Measurements from ENCODE around the gene TMTC1.

TMTC1 gene

DNA sequence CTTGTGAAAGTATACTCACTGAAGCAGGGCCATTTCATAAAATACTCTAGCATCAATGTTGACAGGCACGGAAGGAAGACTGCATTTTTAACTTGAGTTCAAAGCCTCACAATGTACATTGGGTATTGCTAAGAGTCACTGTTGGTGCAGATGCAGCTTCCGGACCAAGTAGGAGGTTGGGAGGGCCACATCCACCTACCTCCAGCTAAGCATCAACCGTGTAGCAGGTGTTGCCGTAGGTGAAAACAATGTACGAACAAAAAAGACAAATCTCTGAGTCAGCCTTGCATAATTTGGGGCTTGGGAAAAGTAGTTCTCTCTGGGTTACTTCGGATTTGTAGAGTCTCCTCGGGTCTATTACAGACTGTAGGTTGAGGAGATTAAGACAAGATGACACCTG lies 48.1 kb downstream of the TMTC1 start:
- Histone ChIP-seq H3K9ac (ENCODE audit: low read depth, low read length) (no peak overlapping the region), H3K4me1 (ENCODE audit: insufficient read depth, low read length) (peaks cover 1% of the 10 kb centered on the region; the same call in 1 of the 2 replicates), H3K36me3 (ENCODE audit: insufficient read depth, low read depth, low read length) (peaks cover 2% of the 10 kb centered on the region; the same call in 1 of the 2 replicates), H3K4me3 (ENCODE audit: low read length) (no peak overlapping the region), H3K9me3 (ENCODE audit: insufficient read depth, low read depth, low read length) (no peaks in the 10 kb centered on the region), H3K27me3 (ENCODE audit: insufficient read depth, low read length) (no peaks in the 10 kb centered on the region), H3K27ac (ENCODE audit: low read length) (no peak overlapping the region)

DNA sequence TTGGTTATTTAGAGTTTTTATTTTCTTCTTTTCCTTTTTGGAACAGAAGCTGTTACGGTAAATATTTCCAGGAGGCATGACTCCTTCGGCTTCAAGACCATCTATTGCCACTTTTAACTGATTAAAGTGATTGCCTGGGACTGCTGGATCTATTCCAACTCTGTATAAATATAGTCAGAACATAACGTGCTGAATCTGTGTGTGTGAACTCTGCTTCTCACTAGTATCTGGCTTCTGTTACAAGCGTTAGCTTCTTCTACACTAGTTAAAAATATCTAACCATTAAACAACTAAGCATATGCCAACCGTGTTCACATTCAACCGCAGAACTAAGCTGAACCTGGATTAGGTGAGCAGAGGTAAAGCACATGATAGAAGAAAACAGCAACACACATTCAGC lies 49.0 kb downstream of the TMTC1 start:
- H3K36me3 ChIP-seq (ENCODE audit: insufficient read depth, low read depth, low read length), result peaks cover 2% of the 10 kb centered on the region; the same call in 1 of the 2 replicates
- no peak overlapping the region for H3K27ac ChIP-seq (ENCODE audit: low read length)
- no peak overlapping the region for H3K9ac ChIP-seq (ENCODE audit: low read depth, low read length)
- no peak overlapping the region for H3K4me3 ChIP-seq (ENCODE audit: low read length)
- peaks cover 2% of the 10 kb centered on the region; the same call in 1 of the 2 replicates for H3K4me1 ChIP-seq (ENCODE audit: insufficient read depth, low read length)
- H3K9me3 ChIP-seq (ENCODE audit: insufficient read depth, low read depth, low read length), result no peaks in the 10 kb centered on the region
- H3K27me3 ChIP-seq (ENCODE audit: insufficient read depth, low read length), result no peaks in the 10 kb centered on the region

DNA sequence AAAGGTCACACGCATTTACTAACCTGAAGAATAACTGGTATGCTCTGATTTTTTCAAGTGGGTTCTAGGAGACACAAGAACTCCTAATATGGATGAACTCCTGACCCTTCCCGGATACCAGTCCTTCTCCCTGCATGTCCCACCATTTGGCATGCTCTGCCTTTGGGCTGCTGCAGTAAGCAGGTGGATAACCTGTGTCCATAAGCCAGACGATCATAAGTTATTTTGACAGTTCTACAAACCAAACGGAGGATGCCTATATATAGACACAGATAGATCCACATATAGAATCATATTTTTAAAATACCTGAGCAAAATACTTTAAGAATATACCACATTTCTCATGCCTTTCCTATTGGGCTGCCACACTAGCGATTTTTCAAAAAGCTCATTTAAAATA lies 49.4 kb downstream of the TMTC1 start:
- H3K9me3 ChIP-seq (ENCODE audit: insufficient read depth, low read depth, low read length), result no peaks in the 10 kb centered on the region
- no peaks in the 10 kb centered on the region for H3K27me3 ChIP-seq (ENCODE audit: insufficient read depth, low read length)
- H3K36me3 ChIP-seq (ENCODE audit: insufficient read depth, low read depth, low read length), result peaks cover 2% of the 10 kb centered on the region; the same call in 1 of the 2 replicates
- no peak overlapping the region for H3K27ac ChIP-seq (ENCODE audit: low read length)
- H3K4me3 ChIP-seq (ENCODE audit: low read length), result no peak overlapping the region
- no peak overlapping the region for H3K9ac ChIP-seq (ENCODE audit: low read depth, low read length)
- H3K4me1 ChIP-seq (ENCODE audit: insufficient read depth, low read length), result peaks cover 2% of the 10 kb centered on the region; the same call in 1 of the 2 replicates

DNA sequence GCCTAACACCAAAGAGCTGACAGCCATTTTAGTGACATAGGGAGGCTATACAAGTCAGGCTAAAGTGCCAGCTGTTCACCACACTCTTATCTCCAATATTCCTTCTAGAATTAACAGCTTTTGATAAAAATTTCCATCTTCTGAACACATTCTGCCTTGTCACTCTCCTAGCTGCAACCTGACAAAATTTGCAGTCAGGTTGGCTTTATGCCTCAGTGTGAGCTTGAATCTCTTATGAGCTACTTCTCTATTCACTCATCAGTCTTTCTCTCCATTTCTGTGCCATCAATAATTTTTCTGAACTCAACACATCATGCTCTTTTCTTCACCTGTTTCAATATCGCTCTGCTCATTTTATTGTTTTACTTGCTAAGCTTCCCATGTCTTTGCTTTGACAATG lies 50.2 kb downstream of the TMTC1 start:
- H3K36me3 ChIP-seq (ENCODE audit: insufficient read depth, low read depth, low read length), result peaks cover 2% of the 10 kb centered on the region; the same call in 1 of the 2 replicates
- no peaks in the 10 kb centered on the region for H3K27me3 ChIP-seq (ENCODE audit: insufficient read depth, low read length)
- H3K9ac ChIP-seq (ENCODE audit: low read depth, low read length), result no peak overlapping the region
- H3K4me1 ChIP-seq (ENCODE audit: insufficient read depth, low read length), result peaks cover 2% of the 10 kb centered on the region; the same call in 1 of the 2 replicates
- no peak overlapping the region for H3K4me3 ChIP-seq (ENCODE audit: low read length)
- no peaks in the 10 kb centered on the region for H3K9me3 ChIP-seq (ENCODE audit: insufficient read depth, low read depth, low read length)
- no peak overlapping the region for H3K27ac ChIP-seq (ENCODE audit: low read length)

DNA sequence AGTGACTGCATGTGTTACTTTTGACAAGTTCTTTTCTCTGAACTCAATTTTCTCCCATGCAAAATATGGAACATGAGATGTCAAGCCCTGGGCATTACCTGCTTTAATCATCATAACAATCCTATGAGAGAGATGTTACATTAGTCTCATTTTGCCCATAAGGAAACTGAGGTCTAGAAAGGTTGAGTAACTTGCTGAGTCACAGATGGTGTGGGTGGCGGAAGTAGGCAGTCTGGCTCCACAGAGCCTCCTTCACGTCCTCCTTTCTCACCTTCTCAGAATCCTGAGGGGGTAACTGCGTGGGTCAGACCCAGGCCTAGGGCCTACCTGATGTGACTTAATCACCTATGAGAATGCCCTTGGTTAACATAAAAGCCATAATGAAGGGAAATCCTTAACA lies 50.7 kb downstream of the TMTC1 start:
- peaks cover 2% of the 10 kb centered on the region; the same call in 1 of the 2 replicates for H3K4me1 ChIP-seq (ENCODE audit: insufficient read depth, low read length)
- H3K27ac ChIP-seq (ENCODE audit: low read length), result no peak overlapping the region
- H3K4me3 ChIP-seq (ENCODE audit: low read length), result no peak overlapping the region
- peaks cover 2% of the 10 kb centered on the region; the same call in 1 of the 2 replicates for H3K36me3 ChIP-seq (ENCODE audit: insufficient read depth, low read depth, low read length)
- H3K9ac ChIP-seq (ENCODE audit: low read depth, low read length), result no peak overlapping the region
- no peaks in the 10 kb centered on the region for H3K27me3 ChIP-seq (ENCODE audit: insufficient read depth, low read length)
- H3K9me3 ChIP-seq (ENCODE audit: insufficient read depth, low read depth, low read length), result no peaks in the 10 kb centered on the region

DNA sequence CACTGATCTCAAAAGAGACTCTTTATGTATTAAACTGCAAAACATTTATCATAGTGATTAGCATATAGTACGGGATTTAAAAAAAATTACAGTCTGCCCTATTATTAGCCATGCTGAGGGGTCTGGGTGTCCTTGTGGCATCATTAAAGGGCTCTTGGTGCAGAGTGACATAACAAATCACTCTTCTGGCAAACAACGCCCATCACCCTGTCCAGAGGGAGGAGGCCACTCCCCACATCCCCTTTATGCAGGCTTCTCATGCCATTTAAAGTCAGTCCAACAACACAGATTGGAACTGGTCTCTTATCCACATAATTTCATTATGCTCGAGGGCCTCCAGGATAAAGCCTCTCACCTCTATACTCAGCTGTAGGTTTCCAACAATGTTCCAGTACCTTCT lies 51.1 kb downstream of the TMTC1 start:
- Histone ChIP-seq H3K27ac (ENCODE audit: low read length) (no peak overlapping the region), H3K27me3 (ENCODE audit: insufficient read depth, low read length) (no peaks in the 10 kb centered on the region), H3K4me3 (ENCODE audit: low read length) (no peak overlapping the region), H3K36me3 (ENCODE audit: insufficient read depth, low read depth, low read length) (peaks cover 2% of the 10 kb centered on the region; the same call in 1 of the 2 replicates), H3K4me1 (ENCODE audit: insufficient read depth, low read length) (peaks cover 2% of the 10 kb centered on the region; the same call in 1 of the 2 replicates), H3K9me3 (ENCODE audit: insufficient read depth, low read depth, low read length) (no peaks in the 10 kb centered on the region), H3K9ac (ENCODE audit: low read depth, low read length) (no peak overlapping the region)

DNA sequence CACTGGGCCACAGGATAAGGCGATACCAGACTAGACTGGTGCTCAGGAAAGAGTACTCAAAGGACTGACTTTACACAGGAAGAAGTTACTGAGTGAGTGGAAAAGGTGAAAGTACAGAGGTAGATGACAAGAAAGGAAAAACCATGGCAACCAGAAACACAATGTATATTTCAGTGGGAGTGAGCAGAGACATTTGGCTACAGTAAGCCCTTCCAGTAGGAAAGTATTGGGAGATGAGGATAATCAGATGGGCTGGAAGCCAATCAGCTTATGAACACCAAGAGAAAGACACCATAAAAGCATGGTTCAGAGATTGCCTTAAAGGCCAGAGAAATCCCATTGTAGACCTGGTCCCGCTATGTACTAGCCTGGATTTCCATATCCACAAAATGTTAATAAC lies 51.6 kb downstream of the TMTC1 start:
- Histone ChIP-seq H3K27ac (ENCODE audit: low read length) (no peak overlapping the region), H3K36me3 (ENCODE audit: insufficient read depth, low read depth, low read length) (peaks cover 2% of the 10 kb centered on the region; the same call in 1 of the 2 replicates), H3K27me3 (ENCODE audit: insufficient read depth, low read length) (no peaks in the 10 kb centered on the region), H3K4me1 (ENCODE audit: insufficient read depth, low read length) (peaks cover 2% of the 10 kb centered on the region; the same call in 1 of the 2 replicates), H3K9ac (ENCODE audit: low read depth, low read length) (no peak overlapping the region), H3K9me3 (ENCODE audit: insufficient read depth, low read depth, low read length) (no peaks in the 10 kb centered on the region), H3K4me3 (ENCODE audit: low read length) (no peak overlapping the region)

DNA sequence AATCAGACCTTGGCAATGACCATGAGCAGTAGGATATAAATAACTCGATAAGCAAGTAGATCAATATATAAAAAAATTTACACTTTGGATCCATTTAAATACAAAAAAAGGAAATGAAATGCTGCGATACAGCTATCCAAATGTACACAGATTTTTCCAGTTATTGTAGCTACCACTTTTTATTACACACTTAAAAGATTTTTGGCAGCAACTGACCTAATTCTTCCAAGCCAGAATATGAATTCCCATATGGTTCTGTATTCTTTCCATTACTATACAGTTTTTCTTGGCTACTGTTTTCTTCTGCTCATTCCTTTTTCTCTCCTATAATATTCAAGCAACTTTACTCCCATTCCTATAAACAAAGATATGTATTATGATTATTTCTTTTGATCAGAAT lies 52.2 kb downstream of the TMTC1 start:
- Histone ChIP-seq H3K27ac (ENCODE audit: low read length) (no peak overlapping the region), H3K4me3 (ENCODE audit: low read length) (no peak overlapping the region), H3K9me3 (ENCODE audit: insufficient read depth, low read depth, low read length) (no peaks in the 10 kb centered on the region), H3K27me3 (ENCODE audit: insufficient read depth, low read length) (no peaks in the 10 kb centered on the region), H3K4me1 (ENCODE audit: insufficient read depth, low read length) (peaks cover 2% of the 10 kb centered on the region; the same call in 1 of the 2 replicates), H3K9ac (ENCODE audit: low read depth, low read length) (no peak overlapping the region), H3K36me3 (ENCODE audit: insufficient read depth, low read depth, low read length) (peaks cover 2% of the 10 kb centered on the region; the same call in 1 of the 2 replicates)

DNA sequence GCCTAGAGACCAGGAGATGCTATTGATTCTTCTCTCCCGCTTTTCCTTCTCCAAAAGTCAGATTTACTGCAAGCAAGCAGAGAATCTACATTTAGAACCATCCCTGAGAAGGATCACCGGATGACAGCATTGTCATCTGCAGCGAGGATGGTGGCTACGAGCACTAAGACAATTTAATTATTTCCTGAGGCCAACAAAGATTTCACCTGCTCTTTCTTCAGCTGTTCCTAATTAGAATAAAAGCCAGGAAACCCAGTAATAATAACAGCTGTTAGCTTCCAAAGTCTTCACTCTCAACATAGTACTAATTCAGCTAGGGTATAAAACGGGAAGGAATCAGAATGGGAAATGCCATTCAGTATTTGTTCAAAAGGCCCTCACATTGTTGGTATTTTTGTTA lies 53.3 kb downstream of the TMTC1 start:
- H3K9ac ChIP-seq (ENCODE audit: low read depth, low read length), result no peak overlapping the region
- H3K27ac ChIP-seq (ENCODE audit: low read length), result no peak overlapping the region
- no peaks in the 10 kb centered on the region for H3K27me3 ChIP-seq (ENCODE audit: insufficient read depth, low read length)
- H3K4me3 ChIP-seq (ENCODE audit: low read length), result no peak overlapping the region
- no peaks in the 10 kb centered on the region for H3K9me3 ChIP-seq (ENCODE audit: insufficient read depth, low read depth, low read length)
- H3K4me1 ChIP-seq (ENCODE audit: insufficient read depth, low read length), result peaks cover 2% of the 10 kb centered on the region; the same call in 1 of the 2 replicates
- peaks cover 1% of the 10 kb centered on the region; the same call in 1 of the 2 replicates for H3K36me3 ChIP-seq (ENCODE audit: insufficient read depth, low read depth, low read length)

DNA sequence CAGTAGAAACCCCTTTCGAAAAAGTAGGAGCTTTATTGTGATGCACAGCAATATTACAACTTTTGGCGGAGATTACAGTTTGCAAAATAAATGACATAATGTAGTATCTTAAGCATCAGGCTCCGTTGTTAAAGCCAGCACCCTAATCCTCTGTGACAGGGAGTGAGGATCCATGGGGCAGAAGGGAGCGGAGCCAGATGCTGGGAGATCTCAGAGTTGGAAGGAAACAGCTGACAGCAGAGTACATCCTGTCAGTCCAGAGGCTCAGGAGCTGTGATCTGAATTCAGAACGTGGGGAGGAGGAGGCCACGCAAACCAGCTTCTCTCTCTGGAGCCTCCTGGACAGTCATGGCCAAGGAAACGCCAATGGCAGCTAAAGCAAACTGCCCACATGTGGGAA lies 55.7 kb downstream of the TMTC1 start:
- H3K9ac ChIP-seq (ENCODE audit: low read depth, low read length), result no peak overlapping the region

DNA sequence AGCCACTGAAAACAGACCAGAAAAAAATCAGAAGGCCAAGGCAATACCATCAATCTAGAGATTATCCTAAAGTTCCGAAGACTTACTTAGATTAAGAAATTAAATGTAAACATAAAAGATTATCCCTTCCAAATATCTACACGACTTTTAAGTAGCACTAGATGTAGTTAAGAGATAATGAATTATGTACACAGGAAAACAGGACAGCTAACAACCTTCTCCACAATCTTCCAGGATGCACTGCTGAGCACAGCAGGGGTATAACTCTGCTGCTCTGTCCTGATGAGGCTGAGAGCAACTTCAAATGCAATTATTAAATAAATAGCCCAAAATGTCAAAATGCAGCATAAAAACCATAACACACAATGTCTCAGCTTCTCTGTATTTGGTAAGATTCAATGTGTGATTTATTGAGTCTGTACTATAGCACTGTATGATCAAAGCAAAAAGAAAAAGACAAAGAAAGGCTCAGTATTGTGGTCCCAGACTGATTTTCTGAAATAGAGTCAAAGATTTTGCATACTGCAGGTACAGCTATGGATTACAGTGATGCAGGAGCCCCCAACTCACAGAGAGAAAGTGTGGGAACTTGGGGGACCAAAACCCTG lies 56.9 kb downstream of the TMTC1 start:
- Histone ChIP-seq H3K27ac (ENCODE audit: low read length) (no peak overlapping the region), H3K27me3 (ENCODE audit: insufficient read depth, low read length) (no peaks in the 10 kb centered on the region), H3K4me3 (ENCODE audit: low read length) (no peak overlapping the region), H3K36me3 (ENCODE audit: insufficient read depth, low read depth, low read length) (no peaks in the 10 kb centered on the region), H3K9me3 (ENCODE audit: insufficient read depth, low read depth, low read length) (no peaks in the 10 kb centered on the region), H3K9ac (ENCODE audit: low read depth, low read length) (no peak overlapping the region), H3K4me1 (ENCODE audit: insufficient read depth, low read length) (peaks cover 2% of the 10 kb centered on the region; the same call in 1 of the 2 replicates)

More for the DNA sequence above, 55.7 kb downstream of the TMTC1 start:
- no peaks in the 10 kb centered on the region for H3K27me3 ChIP-seq (ENCODE audit: insufficient read depth, low read length)
- H3K4me1 ChIP-seq (ENCODE audit: insufficient read depth, low read length), result peaks cover 2% of the 10 kb centered on the region; the same call in 1 of the 2 replicates
- no peak overlapping the region for H3K27ac ChIP-seq (ENCODE audit: low read length)
- no peaks in the 10 kb centered on the region for H3K36me3 ChIP-seq (ENCODE audit: insufficient read depth, low read depth, low read length)
- H3K4me3 ChIP-seq (ENCODE audit: low read length), result no peak overlapping the region
- H3K9me3 ChIP-seq (ENCODE audit: insufficient read depth, low read depth, low read length), result no peaks in the 10 kb centered on the region

DNA sequence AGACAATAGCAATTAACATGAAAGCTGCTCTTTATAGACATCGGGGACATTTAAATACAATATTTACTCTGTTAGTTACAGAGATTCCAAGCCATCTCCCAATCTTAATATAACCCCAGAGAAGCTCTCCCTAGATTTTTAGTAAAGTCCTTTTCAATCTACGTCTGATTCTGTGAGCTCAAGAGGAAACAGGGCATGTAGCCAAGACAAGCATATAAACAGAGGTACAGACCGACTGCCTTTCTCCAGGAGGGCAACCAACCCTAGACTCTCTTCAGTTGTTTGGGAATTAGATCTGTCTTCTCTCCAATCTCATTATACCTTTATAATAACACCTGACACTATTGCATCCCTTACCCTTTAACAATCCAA lies 57.4 kb downstream of the TMTC1 start:
- H3K27me3 ChIP-seq (ENCODE audit: insufficient read depth, low read length), result no peaks in the 10 kb centered on the region
- no peaks in the 10 kb centered on the region for H3K9me3 ChIP-seq (ENCODE audit: insufficient read depth, low read depth, low read length)
- no peaks in the 10 kb centered on the region for H3K36me3 ChIP-seq (ENCODE audit: insufficient read depth, low read depth, low read length)
- H3K4me3 ChIP-seq (ENCODE audit: low read length), result no peak overlapping the region
- no peak overlapping the region for H3K27ac ChIP-seq (ENCODE audit: low read length)
- H3K9ac ChIP-seq (ENCODE audit: low read depth, low read length), result no peak overlapping the region
- H3K4me1 ChIP-seq (ENCODE audit: insufficient read depth, low read length), result peaks cover 2% of the 10 kb centered on the region; the same call in 1 of the 2 replicates

Measured in iPS-20b (cell line).